Progenitor cell of endocrine pancreas (in vitro differentiated cells): ENCODE data around the gene TBX18. TPM values are rescaled to one million over a fixed set of nuclear protein-coding genes. Genes with fewer than 3 reads are reported as not detected.

ENCODE experiments used
- DNase-seq: peaks from one replicate; pipeline ENCODE4 v3.0.0; 2021; ENCODE audit warnings: low spot score; ENCODE audit not compliant: unreplicated experiment
- H3K27ac Mint-ChIP-seq: 2 replicates; pipeline ENCODE4 v1.8.0; 2021; ENCODE audit warnings: mild to moderate bottlenecking, moderate library complexity, mixed read lengths
- H3K27me3 Mint-ChIP-seq: 2 replicates; pipeline ENCODE4 v1.8.0; 2021; ENCODE audit warnings: mixed read lengths
- H3K36me3 Mint-ChIP-seq: 2 replicates; pipeline ENCODE4 v1.8.0; 2022; ENCODE audit warnings: mixed read lengths; ENCODE audit not compliant: insufficient read depth
- H3K4me1 Mint-ChIP-seq: 2 replicates; pipeline ENCODE4 v1.8.0; 2021; ENCODE audit warnings: low read depth, mixed read lengths
- H3K4me3 Mint-ChIP-seq: 2 replicates; pipeline ENCODE4 v1.8.0; 2021; ENCODE audit warnings: low read depth, mild to moderate bottlenecking, moderate library complexity, mixed read lengths
- H3K9me3 Mint-ChIP-seq: 2 replicates; pipeline ENCODE4 v1.8.0; 2021; ENCODE audit warnings: low read depth, mixed read lengths
- total RNA-seq: library from RNA; stranded (reverse); gene quantifications from 2 replicates; pipeline ENCODE4 v1.2.1, GENCODE V29; 2021
- TF ChIP-seq, protein P1 (sequence below): fragments of 200-600 bp; sonication (generic); IDR thresholded peaks from one replicate; pipeline ENCODE4 v1.5.0; 2021; ENCODE audit warnings: antibody characterized with exemption, mild to moderate bottlenecking; ENCODE audit not compliant: unreplicated experiment

TBX18 gene
- total RNA-seq, 1 donor from 2014 or later, result 1.3 TPM

DNA sequence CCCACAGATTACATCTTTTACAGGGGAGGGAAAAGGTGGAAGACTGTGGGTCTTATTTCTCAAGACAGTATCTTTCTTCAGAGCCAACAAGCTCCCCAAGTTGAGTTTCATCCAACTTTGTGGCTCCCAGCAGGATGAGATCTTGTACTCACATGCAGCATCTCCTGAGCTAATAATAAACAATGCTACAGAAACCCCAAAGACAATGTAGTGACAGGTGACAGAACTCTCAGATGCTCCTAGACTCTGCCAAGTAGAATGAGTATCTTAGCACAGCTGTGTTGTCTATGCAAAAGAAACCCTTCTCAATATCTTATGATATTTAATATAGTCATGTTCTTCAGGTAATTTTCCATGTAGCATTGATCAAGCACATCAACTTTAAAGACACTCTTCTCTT is 90.0 kb downstream of the TBX18 start:
- DNase-seq, result no peak
- TF ChIP-seq, protein P1, sequence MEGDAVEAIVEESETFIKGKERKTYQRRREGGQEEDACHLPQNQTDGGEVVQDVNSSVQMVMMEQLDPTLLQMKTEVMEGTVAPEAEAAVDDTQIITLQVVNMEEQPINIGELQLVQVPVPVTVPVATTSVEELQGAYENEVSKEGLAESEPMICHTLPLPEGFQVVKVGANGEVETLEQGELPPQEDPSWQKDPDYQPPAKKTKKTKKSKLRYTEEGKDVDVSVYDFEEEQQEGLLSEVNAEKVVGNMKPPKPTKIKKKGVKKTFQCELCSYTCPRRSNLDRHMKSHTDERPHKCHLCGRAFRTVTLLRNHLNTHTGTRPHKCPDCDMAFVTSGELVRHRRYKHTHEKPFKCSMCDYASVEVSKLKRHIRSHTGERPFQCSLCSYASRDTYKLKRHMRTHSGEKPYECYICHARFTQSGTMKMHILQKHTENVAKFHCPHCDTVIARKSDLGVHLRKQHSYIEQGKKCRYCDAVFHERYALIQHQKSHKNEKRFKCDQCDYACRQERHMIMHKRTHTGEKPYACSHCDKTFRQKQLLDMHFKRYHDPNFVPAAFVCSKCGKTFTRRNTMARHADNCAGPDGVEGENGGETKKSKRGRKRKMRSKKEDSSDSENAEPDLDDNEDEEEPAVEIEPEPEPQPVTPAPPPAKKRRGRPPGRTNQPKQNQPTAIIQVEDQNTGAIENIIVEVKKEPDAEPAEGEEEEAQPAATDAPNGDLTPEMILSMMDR, result no peak
- no peak overlapping the region for H3K27ac Mint-ChIP-seq
- H3K36me3 Mint-ChIP-seq, result no peaks in the 10 kb centered on the region
- H3K9me3 Mint-ChIP-seq, result no peaks in the 10 kb centered on the region
- H3K4me1 Mint-ChIP-seq, result no peaks in the 10 kb centered on the region
- no peak overlapping the region for H3K4me3 Mint-ChIP-seq
- H3K27me3 Mint-ChIP-seq, result no peaks in the 10 kb centered on the region

DNA sequence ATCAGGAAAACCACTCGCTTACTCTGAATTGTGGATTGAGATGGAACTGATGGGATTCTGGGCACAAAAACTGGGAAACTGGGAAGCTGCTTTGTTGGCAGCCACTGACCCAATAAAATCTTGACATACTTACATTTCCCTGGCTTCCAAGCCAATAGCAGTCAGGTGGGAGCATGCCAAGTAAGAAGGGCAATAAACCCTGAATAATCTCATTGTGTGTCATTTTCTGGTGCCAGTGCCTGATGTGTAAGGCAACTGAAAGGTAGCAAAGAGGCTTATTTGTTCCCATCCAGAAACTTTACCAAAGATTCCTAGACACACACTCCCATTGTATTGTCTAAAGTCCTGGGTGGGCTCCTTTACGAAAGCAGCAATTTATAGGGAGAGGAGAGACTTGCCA is 93.2 kb downstream of the TBX18 start:
- no peak for DNase-seq
- TF ChIP-seq, protein P1, result no peak

DNA sequence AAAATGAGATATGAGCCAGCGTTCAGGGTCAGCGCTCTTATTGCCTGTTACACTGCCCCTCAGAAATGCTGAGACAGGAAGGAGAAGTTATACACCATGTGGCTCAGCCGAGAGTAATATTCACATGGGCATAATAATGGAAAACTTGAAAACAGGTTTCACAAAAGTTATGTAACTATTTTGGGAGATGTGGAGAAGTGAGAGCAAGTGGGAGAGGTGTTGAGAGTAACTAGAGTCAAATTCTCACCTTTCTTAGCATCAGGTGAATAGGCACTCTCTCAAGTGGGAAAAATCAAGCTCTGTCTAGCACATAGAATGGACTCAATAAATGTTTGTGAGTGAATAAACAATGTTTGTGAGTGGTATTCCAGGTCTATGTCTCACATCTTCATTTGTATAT is 94.5 kb downstream of the TBX18 start:
- TF ChIP-seq, protein P1, result no peak
- Mint-ChIP-seq H3K36me3 (no peaks in the 10 kb centered on the region), H3K4me1 (no peaks in the 10 kb centered on the region), H3K27ac (no peak overlapping the region), H3K27me3 (no peaks in the 10 kb centered on the region), H3K4me3 (no peak overlapping the region), H3K9me3 (no peaks in the 10 kb centered on the region)
- DNase-seq, result no peak

More for the DNA sequence above, 93.2 kb downstream of the TBX18 start:
- no peaks in the 10 kb centered on the region for H3K27me3 Mint-ChIP-seq
- H3K27ac Mint-ChIP-seq, result no peak overlapping the region
- no peak overlapping the region for H3K4me3 Mint-ChIP-seq
- H3K4me1 Mint-ChIP-seq, result no peaks in the 10 kb centered on the region
- no peaks in the 10 kb centered on the region for H3K36me3 Mint-ChIP-seq
- no peaks in the 10 kb centered on the region for H3K9me3 Mint-ChIP-seq

DNA sequence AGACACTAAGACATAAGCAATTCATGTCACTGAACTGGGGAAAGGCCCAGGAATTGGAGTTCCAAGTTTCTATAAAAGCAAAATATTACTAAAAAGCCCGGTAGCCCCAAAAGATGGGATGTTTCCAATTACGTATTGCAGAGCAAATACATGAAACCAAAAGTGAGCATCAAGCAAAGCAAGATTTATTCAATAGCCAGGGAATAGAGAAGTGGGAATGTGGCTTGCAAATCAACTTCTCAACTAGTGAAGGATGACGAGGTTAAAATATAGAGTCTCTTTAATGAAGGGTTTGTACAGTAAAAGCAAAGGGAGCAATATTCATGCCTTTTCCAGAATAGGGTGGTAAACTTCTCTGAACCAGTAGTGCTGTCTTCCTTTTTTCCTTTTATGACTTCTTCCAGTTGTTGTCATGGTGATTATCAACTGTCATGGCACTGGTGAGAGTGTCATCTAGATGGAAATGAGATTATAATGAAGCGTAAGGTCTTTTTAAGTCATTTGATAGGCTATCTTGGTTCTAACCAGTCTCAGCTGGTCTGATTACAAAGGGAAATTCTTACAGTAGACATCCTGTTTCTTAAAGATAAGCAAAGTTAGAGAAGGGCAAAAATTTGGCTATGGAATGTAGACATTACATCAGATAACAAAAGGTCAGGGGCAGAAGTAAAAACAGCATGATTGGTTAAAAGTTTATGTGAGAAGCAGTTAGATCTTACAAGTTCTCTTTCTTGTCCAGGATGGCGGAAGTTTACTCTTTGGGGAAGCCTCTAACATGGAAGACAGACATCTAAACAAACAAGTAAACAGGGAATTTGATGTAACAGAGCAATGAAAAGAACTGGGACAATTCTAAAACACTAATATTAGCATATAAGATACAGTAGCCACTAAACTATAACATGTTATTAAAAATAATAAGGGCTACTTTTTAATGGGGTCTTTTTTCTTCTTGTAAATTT is 96.9 kb downstream of the TBX18 start:
- TF ChIP-seq, protein P1, result no peak
- Mint-ChIP-seq H3K9me3 (no peaks in the 10 kb centered on the region), H3K4me1 (no peaks in the 10 kb centered on the region), H3K4me3 (no peak overlapping the region), H3K36me3 (no peaks in the 10 kb centered on the region), H3K27ac (no peak overlapping the region), H3K27me3 (no peaks in the 10 kb centered on the region)
- DNase-seq, result no peak

DNA sequence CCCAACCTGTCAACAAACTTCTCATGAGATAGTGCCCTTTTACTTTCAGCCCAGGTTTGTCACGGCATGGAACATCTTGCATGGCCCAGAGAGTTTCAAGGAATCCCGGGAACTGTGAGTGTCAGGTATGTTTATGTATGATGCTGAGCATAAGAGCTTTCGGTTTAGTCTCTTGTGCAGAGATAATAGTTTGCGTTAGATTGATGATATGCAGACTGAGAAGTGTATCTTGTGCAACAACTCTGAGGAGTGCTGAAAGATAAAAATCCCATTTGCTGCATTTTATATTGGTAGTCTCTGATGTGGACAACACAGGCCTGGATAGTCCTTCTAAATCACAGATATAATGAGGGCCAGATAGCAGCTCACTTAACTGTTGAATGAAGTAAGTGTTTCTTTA is 99.0 kb downstream of the TBX18 start:
- Mint-ChIP-seq H3K27ac (no peak overlapping the region), H3K36me3 (no peaks in the 10 kb centered on the region), H3K27me3 (no peaks in the 10 kb centered on the region), H3K4me3 (no peak overlapping the region), H3K9me3 (no peaks in the 10 kb centered on the region), H3K4me1 (no peaks in the 10 kb centered on the region)
- no peak for DNase-seq
- TF ChIP-seq, protein P1, result no peak
